ENCODE results near the gene AK8.

DNA sequence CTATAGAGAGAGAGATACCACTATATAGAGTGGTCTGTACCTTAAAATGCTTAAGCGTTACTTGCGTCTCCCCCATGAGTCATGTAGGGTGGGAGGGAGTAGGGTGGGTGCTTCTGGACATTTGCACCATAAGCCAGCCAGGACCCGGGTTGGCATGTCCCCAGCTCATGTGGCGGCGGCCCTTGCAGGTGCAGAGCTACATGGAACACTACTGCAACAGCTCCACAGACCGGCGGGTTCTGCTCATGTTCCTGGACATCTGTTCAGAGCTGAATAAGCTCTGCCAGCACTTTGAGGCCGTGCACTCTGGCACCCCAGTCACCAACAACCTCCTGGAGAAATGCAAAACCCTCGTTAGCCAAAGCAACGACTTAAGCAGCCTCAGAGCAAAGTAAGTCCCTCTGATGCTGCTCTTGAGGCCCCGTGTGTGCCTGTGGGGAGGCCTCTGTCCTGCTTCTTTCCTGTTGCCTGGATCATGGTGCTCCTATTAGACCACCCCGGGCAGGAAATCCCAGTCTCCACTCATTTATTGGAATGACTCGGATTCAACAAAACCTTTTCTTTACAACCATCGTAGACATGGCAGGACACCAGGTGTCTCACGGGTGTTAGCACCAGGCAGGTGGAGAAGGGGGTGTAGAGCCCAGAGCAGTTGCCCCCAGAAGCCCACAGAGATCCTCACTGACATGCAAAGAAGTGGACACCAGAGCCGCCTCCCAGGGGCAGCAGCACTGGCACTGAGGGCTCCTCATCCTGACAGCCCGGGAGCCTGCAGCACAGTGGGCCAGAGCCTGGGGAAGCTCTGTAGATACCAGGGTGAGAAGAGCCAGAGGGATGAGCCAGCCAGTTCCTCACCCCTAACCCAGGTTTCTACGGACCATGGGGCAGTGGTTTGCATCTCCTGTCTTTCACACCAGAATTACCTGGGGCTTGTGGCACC, 9.4 kb upstream of the AK8 start:
- TF ChIP-seq POLR2A (IDR thresholded peaks at IDR 0.05) (no peak), CTCF (IDR thresholded peaks at IDR 0.05) (no peak)
